ENCODE measurements around the gene SLC28A2. TPM values are rescaled to one million over a fixed set of nuclear protein-coding genes. Genes with fewer than 3 reads are reported as not detected.

The SLC28A2 gene
- total RNA-seq, 1 experiment from 2014 or later: not detected

DNA sequence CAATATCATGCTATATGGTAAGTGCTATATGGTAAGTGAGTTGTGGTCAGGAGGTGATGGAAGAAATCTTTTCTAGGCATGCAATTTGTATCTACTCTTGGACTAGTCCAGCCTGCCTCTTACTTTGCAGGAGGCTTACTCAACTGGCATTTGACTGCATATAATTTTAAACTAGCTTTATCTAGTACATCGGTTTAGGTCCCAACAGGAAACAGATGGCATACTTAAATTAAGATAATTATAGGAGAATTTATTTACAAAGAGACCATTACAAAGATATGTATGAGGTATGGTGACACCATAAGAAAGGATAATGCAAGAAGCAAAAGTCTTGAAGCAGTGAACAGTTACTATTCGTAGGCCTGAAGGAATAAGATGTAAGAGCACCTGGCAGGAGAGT is 7.8 kb downstream of the SLC28A2 start:
- no peak overlapping the region; a peak in 1 of 7 replicates for H3K27ac Mint-ChIP-seq

More for the DNA sequence above, 7.8 kb downstream of the SLC28A2 start:
- no peak overlapping the region for H4K5ac ChIP-seq (ENCODE audit: insufficient read length, low read depth, low read length)
- no peaks in the 10 kb centered on the region for H3K9me3 ChIP-seq (ENCODE audit: control insufficient read depth, low read depth, low read length)
- Mint-ChIP-seq H3K4me1 (no peaks in the 10 kb centered on the region), H3K27me3 (ENCODE audit: low read depth) (peaks cover 11% of the 10 kb centered on the region), H3K36me3 (ENCODE audit: insufficient read depth in 1 of 3, low read depth in 3 of 3) (no peaks in the 10 kb centered on the region), H3K4me3 (no peak overlapping the region), H3K9me3 (no peaks in the 10 kb centered on the region)
- H4K8ac ChIP-seq (replicated peaks; ENCODE audit: insufficient read length, low read depth, low read length): no peak overlapping the region
- H4K91ac ChIP-seq (ENCODE audit: insufficient read length, low read depth, low read length): no peak overlapping the region
- no peaks in the 10 kb centered on the region for H4K20me1 ChIP-seq (ENCODE audit: control insufficient read depth, insufficient read depth, insufficient read length)
- no peak for DNase-seq
- no peak overlapping the region for H3K4ac ChIP-seq (ENCODE audit: low read depth, low read length)
- H3K27me3 ChIP-seq (ENCODE audit: insufficient read depth, low read length): no peaks in the 10 kb centered on the region
- no peak overlapping the region for H3K27ac ChIP-seq (ENCODE audit: insufficient read length, low read depth, low read length)
- WGBS (ENCODE audit: extremely low coverage, insufficient read length, low lambda C conversion rate): no CpG with 5 or more reads among the region's 2 CpGs
- H3K14ac ChIP-seq (ENCODE audit: insufficient read depth, low read length): no peak overlapping the region
- H3K79me2 ChIP-seq (ENCODE audit: insufficient read depth, low read length): no peaks in the 10 kb centered on the region
- no peak overlapping the region for H3K9ac ChIP-seq (ENCODE audit: extremely low read depth, insufficient read length, low read length)
- no peak overlapping the region for H2AFZ ChIP-seq (ENCODE audit: low read length)
- TF ChIP-seq, protein P1, sequence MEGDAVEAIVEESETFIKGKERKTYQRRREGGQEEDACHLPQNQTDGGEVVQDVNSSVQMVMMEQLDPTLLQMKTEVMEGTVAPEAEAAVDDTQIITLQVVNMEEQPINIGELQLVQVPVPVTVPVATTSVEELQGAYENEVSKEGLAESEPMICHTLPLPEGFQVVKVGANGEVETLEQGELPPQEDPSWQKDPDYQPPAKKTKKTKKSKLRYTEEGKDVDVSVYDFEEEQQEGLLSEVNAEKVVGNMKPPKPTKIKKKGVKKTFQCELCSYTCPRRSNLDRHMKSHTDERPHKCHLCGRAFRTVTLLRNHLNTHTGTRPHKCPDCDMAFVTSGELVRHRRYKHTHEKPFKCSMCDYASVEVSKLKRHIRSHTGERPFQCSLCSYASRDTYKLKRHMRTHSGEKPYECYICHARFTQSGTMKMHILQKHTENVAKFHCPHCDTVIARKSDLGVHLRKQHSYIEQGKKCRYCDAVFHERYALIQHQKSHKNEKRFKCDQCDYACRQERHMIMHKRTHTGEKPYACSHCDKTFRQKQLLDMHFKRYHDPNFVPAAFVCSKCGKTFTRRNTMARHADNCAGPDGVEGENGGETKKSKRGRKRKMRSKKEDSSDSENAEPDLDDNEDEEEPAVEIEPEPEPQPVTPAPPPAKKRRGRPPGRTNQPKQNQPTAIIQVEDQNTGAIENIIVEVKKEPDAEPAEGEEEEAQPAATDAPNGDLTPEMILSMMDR (conservative IDR thresholded peaks at IDR 0.05): no peak
- H3K4me1 ChIP-seq (ENCODE audit: insufficient read depth, low read length): no peaks in the 10 kb centered on the region
- H2BK15ac ChIP-seq (ENCODE audit: low read depth, low read length): no peak overlapping the region
- no peak overlapping the region for H3K23ac ChIP-seq (ENCODE audit: insufficient read length, low read depth, low read length)
- H2BK120ac ChIP-seq (ENCODE audit: low read depth, low read length, poor library complexity, severe bottlenecking): no peak overlapping the region
- no peak overlapping the region for H3T11ph ChIP-seq (ENCODE audit: low read length)
- no peak overlapping the region for H3K4me2 ChIP-seq (ENCODE audit: insufficient read depth, insufficient read length, low read length)
- no peaks in the 10 kb centered on the region for H3K23me2 ChIP-seq (ENCODE audit: insufficient read length, low read depth, low read length, poor library complexity, severe bottlenecking)
- no peak overlapping the region for H2BK5ac ChIP-seq (ENCODE audit: insufficient read length, low read length)
- H2BK20ac ChIP-seq (ENCODE audit: low read depth, low read length, poor library complexity, severe bottlenecking): no peak overlapping the region
- no peak overlapping the region for H3K18ac ChIP-seq (ENCODE audit: insufficient read length, low read depth, low read length)
- no peaks in the 10 kb centered on the region for H3K79me1 ChIP-seq (ENCODE audit: insufficient read depth, low read depth, low read length, poor library complexity, severe bottlenecking)
- H2BK12ac ChIP-seq (ENCODE audit: insufficient read length, low read depth, low read length): no peak overlapping the region
- no peak overlapping the region for H3K56ac ChIP-seq (ENCODE audit: insufficient read length, low read depth, low read length)
- no peak overlapping the region for H2AK5ac ChIP-seq (ENCODE audit: insufficient read length, low read length)

Measured in H9 (cell line).